ENCODE measurements around the gene CMC1.

CMC1 gene

DNA sequence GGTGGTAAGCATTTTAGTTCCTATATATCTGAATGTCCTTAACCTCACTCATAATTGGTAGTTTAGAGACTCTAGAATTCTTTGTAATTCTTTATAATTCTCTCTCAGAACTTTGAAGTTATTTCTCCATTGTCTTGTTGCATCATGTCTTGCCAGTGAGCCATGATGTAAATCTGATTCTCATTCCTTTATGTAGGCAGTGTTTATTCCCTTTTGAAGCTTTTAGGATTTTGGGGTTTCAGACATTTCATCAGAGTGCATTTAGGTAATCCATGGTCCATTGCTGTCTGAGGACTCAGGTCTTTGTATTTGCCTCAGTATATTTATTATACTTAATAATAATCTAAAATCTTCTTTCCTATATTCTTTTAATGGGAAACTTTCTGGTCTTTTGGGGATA lies 20.6 kb downstream of the CMC1 start:
- Histone ChIP-seq H3F3A (ENCODE audit: low read depth) (no peaks in the 10 kb centered on the region), H3K4me2 (ENCODE audit: low read depth, low read length, poor library complexity, severe bottlenecking) (no peak overlapping the region), H3K4me1 (ENCODE audit: insufficient read depth, low read length, poor library complexity, severe bottlenecking) (no peaks in the 10 kb centered on the region), H3K36me3 (ENCODE audit: insufficient read depth, low read length) (peaks cover 16% of the 10 kb centered on the region; the same call in 1 of the 2 replicates), H2AFZ (ENCODE audit: low read length) (no peak overlapping the region), H3K79me2 (ENCODE audit: insufficient read depth, low read length) (no peaks in the 10 kb centered on the region), H4K20me1 (ENCODE audit: insufficient read depth, low read length, poor library complexity, severe bottlenecking) (no peaks in the 10 kb centered on the region), H3K9ac (ENCODE audit: low read depth, low read length, poor library complexity, severe bottlenecking) (no peak overlapping the region), H3K27me3 (ENCODE audit: insufficient read depth, low read length, poor library complexity, severe bottlenecking) (no peaks in the 10 kb centered on the region), H3K4me3 (ENCODE audit: low read length, poor library complexity, severe bottlenecking) (no peak overlapping the region), H3K9me3 (ENCODE audit: insufficient read depth, low read depth, low read length) (no peaks in the 10 kb centered on the region), H3K9me2 (replicated peaks; ENCODE audit: low read depth, low read length) (no peaks in the 10 kb centered on the region)
- TF ChIP-seq EZH2phosphoT487 (IDR thresholded peaks at IDR 0.05; ENCODE audit: borderline replicate concordance) = no peak
- TF ChIP-seq, protein P1, sequence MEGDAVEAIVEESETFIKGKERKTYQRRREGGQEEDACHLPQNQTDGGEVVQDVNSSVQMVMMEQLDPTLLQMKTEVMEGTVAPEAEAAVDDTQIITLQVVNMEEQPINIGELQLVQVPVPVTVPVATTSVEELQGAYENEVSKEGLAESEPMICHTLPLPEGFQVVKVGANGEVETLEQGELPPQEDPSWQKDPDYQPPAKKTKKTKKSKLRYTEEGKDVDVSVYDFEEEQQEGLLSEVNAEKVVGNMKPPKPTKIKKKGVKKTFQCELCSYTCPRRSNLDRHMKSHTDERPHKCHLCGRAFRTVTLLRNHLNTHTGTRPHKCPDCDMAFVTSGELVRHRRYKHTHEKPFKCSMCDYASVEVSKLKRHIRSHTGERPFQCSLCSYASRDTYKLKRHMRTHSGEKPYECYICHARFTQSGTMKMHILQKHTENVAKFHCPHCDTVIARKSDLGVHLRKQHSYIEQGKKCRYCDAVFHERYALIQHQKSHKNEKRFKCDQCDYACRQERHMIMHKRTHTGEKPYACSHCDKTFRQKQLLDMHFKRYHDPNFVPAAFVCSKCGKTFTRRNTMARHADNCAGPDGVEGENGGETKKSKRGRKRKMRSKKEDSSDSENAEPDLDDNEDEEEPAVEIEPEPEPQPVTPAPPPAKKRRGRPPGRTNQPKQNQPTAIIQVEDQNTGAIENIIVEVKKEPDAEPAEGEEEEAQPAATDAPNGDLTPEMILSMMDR (conservative IDR thresholded peaks at IDR 0.05; ENCODE audit: low read length) = no peak

DNA sequence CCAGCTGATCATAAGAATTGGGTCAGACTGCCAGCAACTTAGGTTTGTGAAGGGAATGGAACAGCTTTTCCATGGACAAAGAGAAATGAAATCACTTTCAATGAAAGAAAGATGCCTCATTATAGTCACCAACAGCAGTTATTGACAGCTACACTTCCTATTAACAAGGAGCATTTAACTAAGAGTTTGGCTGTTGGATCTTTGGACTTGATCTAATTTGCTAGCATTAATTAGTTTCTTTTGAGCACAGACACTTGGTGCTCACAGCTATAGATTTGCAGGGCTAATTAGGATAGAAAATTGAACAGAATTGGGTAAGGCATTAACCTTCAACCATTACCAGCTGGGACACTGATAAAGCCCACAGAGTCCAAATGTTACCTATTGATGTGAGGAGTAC lies 24.2 kb downstream of the CMC1 start:
- H3K79me2 ChIP-seq (ENCODE audit: insufficient read depth, low read length) = no peaks in the 10 kb centered on the region
- no peak overlapping the region for H3K9ac ChIP-seq (ENCODE audit: low read depth, low read length, poor library complexity, severe bottlenecking)
- H2AFZ ChIP-seq (ENCODE audit: low read length) = no peak overlapping the region
- H3K4me2 ChIP-seq (ENCODE audit: low read depth, low read length, poor library complexity, severe bottlenecking) = no peak overlapping the region
- no peaks in the 10 kb centered on the region for H3K4me1 ChIP-seq (ENCODE audit: insufficient read depth, low read length, poor library complexity, severe bottlenecking)
- H3K4me3 ChIP-seq (ENCODE audit: low read length, poor library complexity, severe bottlenecking) = no peak overlapping the region
- H3K9me3 ChIP-seq (ENCODE audit: insufficient read depth, low read depth, low read length) = no peaks in the 10 kb centered on the region
- H3F3A ChIP-seq (ENCODE audit: low read depth) = no peaks in the 10 kb centered on the region
- no peaks in the 10 kb centered on the region for H3K9me2 ChIP-seq (replicated peaks; ENCODE audit: low read depth, low read length)
- TF ChIP-seq, protein P1 (conservative IDR thresholded peaks at IDR 0.05; ENCODE audit: low read length) = no peak
- H3K36me3 ChIP-seq (ENCODE audit: insufficient read depth, low read length) = peaks cover 25% of the 10 kb centered on the region; the same call in 1 of the 2 replicates
- no peaks in the 10 kb centered on the region for H3K27me3 ChIP-seq (ENCODE audit: insufficient read depth, low read length, poor library complexity, severe bottlenecking)
- H4K20me1 ChIP-seq (ENCODE audit: insufficient read depth, low read length, poor library complexity, severe bottlenecking) = no peaks in the 10 kb centered on the region

DNA sequence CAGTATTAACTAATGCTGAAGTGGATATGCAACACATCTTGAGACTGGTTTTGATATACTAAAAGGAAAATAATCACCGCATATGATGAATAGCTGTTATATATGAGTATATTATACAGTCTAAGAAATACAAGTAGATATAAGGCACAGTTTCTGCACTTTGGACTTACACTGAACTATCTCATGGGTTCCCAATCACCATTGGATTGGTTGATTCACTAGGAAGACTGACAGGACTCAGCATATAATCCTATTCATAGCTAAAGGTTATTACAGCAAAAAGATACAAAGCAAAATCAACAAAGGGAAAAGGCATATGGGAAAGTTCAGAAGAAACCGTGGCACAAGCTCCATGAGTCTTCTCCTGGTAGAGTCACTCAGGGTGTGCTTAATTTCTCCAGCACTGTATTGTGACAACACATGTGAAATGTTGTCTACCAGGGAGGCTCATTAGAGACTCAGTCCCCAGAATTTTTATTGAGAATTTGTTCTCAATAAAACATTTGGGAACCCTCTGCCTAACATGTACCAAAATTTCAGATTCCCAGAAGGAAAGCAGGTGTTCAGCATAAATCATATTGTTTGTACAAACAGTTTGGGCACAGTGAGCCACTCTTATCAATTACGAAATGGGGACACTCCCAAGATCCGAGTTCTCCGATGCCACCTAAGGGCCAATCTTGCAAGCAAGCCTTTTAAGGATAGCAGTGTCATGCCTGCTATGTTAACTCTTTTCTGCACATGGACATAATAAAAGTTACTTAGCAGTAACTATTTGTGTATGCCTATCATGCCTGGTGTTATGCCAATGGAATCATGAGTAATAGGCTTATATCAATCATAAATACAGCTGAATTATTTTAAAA lies 26.8 kb downstream of the CMC1 start:
- H3K27me3 ChIP-seq (ENCODE audit: insufficient read depth, low read length, poor library complexity, severe bottlenecking) = no peaks in the 10 kb centered on the region
- peaks cover 34% of the 10 kb centered on the region; the same call in 1 of the 2 replicates for H3K36me3 ChIP-seq (ENCODE audit: insufficient read depth, low read length)
- no peaks in the 10 kb centered on the region for H3K4me1 ChIP-seq (ENCODE audit: insufficient read depth, low read length, poor library complexity, severe bottlenecking)
- no peaks in the 10 kb centered on the region for H3K9me3 ChIP-seq (ENCODE audit: insufficient read depth, low read depth, low read length)
- H3K79me2 ChIP-seq (ENCODE audit: insufficient read depth, low read length) = no peaks in the 10 kb centered on the region
- no peak overlapping the region for H3K4me3 ChIP-seq (ENCODE audit: low read length, poor library complexity, severe bottlenecking)
- no peaks in the 10 kb centered on the region for H4K20me1 ChIP-seq (ENCODE audit: insufficient read depth, low read length, poor library complexity, severe bottlenecking)
- H3K9me2 ChIP-seq (replicated peaks; ENCODE audit: low read depth, low read length) = no peaks in the 10 kb centered on the region
- H3F3A ChIP-seq (ENCODE audit: low read depth) = no peaks in the 10 kb centered on the region
- no peak overlapping the region for H3K4me2 ChIP-seq (ENCODE audit: low read depth, low read length, poor library complexity, severe bottlenecking)
- TF ChIP-seq EZH2phosphoT487 (IDR thresholded peaks at IDR 0.05; ENCODE audit: borderline replicate concordance) = no peak
- TF ChIP-seq, protein P1 (conservative IDR thresholded peaks at IDR 0.05; ENCODE audit: low read length) = no peak
- no peak overlapping the region for H2AFZ ChIP-seq (ENCODE audit: low read length)
- no peak overlapping the region for H3K9ac ChIP-seq (ENCODE audit: low read depth, low read length, poor library complexity, severe bottlenecking)

Data from Loucy (cell line).